Astrocyte of the hippocampus (primary cell): ENCODE data around the gene RIPPLY1.
A peak's percentile ranks its signal among the peaks of the same experiment; 100 is the strongest.

Experiments
- DNase-seq: peaks from one replicate; pipeline ENCODE4 v3.0.0; 2011; ENCODE audit warnings: low read depth, low spot score

Gene RIPPLY1

DNA sequence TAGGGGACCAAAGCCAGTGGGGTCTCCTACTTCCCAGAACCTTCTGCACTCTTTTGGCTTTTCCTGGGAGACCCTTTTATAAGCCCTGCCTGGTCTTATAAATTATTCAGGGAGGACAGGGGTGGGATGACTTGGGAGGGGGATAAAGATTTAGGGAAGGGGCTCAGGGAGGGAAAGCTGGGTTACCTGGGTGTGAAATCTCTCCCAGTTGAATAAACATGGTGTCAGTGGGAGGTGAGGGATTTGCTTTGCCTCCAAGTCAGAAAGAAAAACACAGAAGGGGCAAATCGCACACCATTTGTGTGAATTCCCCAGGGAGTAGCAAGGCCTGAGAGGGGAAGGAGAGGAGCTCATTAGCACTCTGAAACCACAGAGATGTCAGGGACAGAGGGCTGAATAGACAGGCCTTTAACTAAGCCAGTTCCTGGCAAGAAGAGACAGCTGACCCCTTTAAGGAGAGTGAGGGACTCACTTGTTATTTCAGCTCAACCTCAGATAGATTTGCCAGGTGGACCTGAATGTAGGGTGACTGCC lies at the start of gene RIPPLY1:
TSS of gene RIPPLY1 (minus strand) at position 51 of the 534 bp plus-strand sequence. CDS start 54 bp downstream, outside the sequence.
- no peak for DNase-seq

GRCh38 chrX:106952538-106952937 lies 49.4 kb upstream of the RIPPLY1 start:
- DNase-seq = no peak

- no peak for DNase-seq
These were observed 48.9 kb upstream of the RIPPLY1 start for GRCh38 chrX:106952089-106952488.

GRCh38 chrX:106951230-106951629 lies 48.1 kb upstream of the RIPPLY1 start:
- DNase-seq = no peak

GRCh38 chrX:106950381-106950780 lies 47.2 kb upstream of the RIPPLY1 start:
- no peak for DNase-seq

- no peak for DNase-seq
These were observed 46.2 kb upstream of the RIPPLY1 start for GRCh38 chrX:106949366-106949765.

GRCh38 chrX:106948641-106949040 lies 45.5 kb upstream of the RIPPLY1 start:
- DNase-seq = no peak

DNA sequence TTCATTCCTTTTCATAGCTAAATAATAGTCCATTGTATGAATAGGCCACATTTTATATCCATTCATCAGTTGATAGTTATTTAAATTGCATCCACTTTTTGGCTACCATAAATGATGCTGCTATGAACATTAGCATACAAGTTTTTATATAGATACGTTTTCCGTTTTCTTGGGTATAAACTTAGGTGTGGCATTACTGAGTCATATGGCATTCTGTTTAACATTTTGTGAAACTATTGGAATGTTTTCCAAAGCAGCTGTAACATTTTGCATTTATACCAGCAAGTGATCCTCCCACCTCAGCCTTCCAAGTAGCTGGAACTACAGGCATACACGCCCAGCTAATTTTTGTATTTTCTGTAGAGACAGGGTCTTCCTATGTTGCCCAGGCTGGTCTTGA lies 43.3 kb upstream of the RIPPLY1 start:
- no peak for DNase-seq

DNA sequence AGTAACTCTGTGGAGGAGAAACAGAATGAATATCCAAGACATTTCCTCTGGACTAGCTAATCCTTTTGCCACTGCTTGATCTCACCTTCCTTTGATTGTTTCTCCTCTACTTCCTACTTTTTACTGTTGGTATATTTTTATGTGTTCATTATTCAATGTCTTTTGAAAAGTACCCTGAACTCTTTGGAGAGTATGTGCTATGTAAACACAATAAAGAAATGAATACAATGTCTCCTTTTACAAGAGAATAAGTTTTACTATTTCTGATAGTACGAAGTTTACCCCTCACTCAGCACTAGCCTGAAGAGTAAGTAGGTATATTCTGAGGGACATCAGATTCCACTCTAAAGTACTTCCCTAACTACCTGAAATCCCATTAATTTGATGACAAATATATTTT lies 36.9 kb upstream of the RIPPLY1 start:
- no peak for DNase-seq

- DNase-seq = no peak
These were observed 36.4 kb upstream of the RIPPLY1 start for GRCh38 chrX:106939566-106939965.

DNA sequence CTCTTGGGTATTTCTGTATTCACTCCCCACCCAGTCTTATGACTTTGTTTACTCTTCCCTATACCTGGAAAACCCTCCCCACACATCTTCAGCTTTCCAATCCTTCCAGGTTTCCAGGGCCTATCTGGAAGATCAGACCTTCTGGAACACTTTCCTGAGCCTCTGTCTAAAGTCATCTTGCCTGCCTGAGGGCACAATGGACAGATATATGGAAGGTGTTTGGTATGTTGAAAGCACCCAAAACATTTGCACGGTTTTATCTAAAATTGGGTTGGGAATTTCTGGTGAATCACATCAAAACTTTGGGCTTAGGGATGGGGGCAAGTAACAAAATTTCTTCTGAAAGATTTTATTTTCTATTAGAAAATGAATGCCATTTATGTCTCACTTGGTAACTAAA lies 33.1 kb upstream of the RIPPLY1 start:
- no peak for DNase-seq

DNA sequence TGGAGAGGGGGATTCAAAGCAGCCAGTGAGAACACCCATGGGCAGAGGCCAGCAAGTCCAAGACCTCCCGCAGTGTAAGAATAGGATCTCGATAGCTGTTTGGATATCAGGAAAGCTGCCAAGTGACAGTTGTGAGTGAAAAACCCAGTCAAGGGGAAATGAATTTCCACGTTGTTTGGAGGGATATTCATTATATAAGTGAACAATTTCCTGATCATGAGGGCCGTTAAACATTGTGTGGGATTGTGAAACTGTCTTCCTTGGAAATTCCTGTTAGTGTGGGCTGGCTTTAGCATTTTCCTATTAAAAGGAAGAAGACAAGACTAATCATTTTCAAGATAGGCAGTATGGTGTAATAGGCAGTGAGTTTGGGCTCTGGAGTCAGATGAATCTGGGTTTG lies 32.0 kb upstream of the RIPPLY1 start:
- DNase-seq = no peak

- DNase-seq = no peak
These were observed 30.4 kb upstream of the RIPPLY1 start for GRCh38 chrX:106933538-106933961.

DNA sequence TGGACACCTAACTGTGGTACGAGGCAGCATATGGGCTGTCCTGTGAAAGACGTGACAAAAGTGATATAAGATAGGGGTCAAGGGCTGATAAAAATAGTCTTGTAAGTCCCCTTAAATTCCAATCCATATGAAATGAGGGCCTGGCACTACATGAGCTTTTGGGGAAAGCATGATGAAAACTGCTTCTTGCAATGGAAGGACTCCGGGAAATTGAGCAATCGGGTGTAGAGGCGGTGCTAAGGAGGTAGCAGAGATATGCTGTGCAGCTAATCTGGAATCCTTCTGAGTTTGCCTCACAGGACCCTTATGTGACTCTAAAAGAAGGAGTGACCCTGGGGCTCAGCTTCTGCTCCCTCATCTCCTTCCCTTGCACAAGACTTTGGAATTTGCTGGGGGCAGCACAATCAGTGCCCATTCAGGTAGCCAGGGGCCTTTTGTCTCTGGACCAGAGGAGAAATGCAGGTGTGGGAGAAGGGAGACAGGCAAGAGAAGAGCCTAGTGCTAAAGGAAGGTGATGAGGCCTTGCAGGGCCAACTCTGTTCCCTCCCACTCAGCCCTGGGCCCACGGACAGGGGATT lies 29.9 kb upstream of the RIPPLY1 start:
- DNase-seq = no peak

GRCh38 chrX:106932492-106932923 lies 29.4 kb upstream of the RIPPLY1 start:
- DNase-seq = no peak

GRCh38 chrX:106931831-106932491 lies 28.8 kb upstream of the RIPPLY1 start:
- DNase-seq = no peak

DNA sequence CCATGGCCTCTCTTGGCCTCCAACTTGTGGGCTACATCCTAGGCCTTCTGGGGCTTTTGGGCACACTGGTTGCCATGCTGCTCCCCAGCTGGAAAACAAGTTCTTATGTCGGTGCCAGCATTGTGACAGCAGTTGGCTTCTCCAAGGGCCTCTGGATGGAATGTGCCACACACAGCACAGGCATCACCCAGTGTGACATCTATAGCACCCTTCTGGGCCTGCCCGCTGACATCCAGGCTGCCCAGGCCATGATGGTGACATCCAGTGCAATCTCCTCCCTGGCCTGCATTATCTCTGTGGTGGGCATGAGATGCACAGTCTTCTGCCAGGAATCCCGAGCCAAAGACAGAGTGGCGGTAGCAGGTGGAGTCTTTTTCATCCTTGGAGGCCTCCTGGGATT lies 25.1 kb upstream of the RIPPLY1 start:
- DNase-seq = no peak

- no peak for DNase-seq
These were observed 24.6 kb upstream of the RIPPLY1 start for GRCh38 chrX:106927700-106928099.

GRCh38 chrX:106927023-106927422 lies 23.9 kb upstream of the RIPPLY1 start:
- no peak for DNase-seq

- DNase-seq = no peak
These were observed 18.5 kb upstream of the RIPPLY1 start for GRCh38 chrX:106921637-106922036.

- DNase-seq = peak; percentile 88
These were observed 16.9 kb upstream of the RIPPLY1 start, which contains the start of gene CLDN2 for GRCh38 chrX:106919932-106920452. CLDN2 (plus strand) TSS chrX:106920402; CDS start chrX:106928229, 7,827 bp downstream.

GRCh38 chrX:106917830-106918500 lies 14.8 kb upstream of the RIPPLY1 start:
- peak; percentile 88 for DNase-seq
